Skeletal muscle tissue (tissue), 5 donors: ENCODE results near the gene MYO6. TPM values are rescaled to one million over a fixed set of nuclear protein-coding genes. Genes with fewer than 3 reads are reported as not detected.

Experiments used
- H3K27ac ChIP-seq: one replicate; pipeline ENCODE4 v1.7.0; 2013; ENCODE audit warnings: mild to moderate bottlenecking, low read depth, low read length, inconsistent platforms
- H3K27me3 ChIP-seq, 3 donors: one replicate each; pipeline ENCODE4 v1.7.0; 2013; ENCODE audit warnings: low read length in 3 of 3; ENCODE audit not compliant: control insufficient read depth in 3 of 3, insufficient read depth in 3 of 3
- H3K36me3 ChIP-seq, 3 donors: one replicate each; pipeline ENCODE4 v1.7.0; 2013; ENCODE audit warnings: low read length in 3 of 3; ENCODE audit not compliant: control insufficient read depth in 3 of 3, insufficient read depth in 3 of 3
- H3K4me1 ChIP-seq, 3 donors: one replicate each; pipeline ENCODE4 v1.7.0; 2013; ENCODE audit warnings: low read length in 3 of 3, mild to moderate bottlenecking in 3 of 3; ENCODE audit not compliant: control insufficient read depth in 3 of 3, insufficient read depth in 3 of 3
- H3K4me3 ChIP-seq, 3 donors: one replicate each; pipeline ENCODE4 v1.7.0; 2013; ENCODE audit warnings: low read length in 3 of 3
- H3K9ac ChIP-seq, 3 donors: one replicate each; pipeline ENCODE4 v1.7.0; 2013; ENCODE audit warnings: low read length in 3 of 3, mild to moderate bottlenecking in 3 of 3, moderate library complexity in 2 of 3, low read depth in 1 of 3
- H3K9me3 ChIP-seq, 3 donors: one replicate each; pipeline ENCODE4 v1.7.0; 2013; ENCODE audit warnings: low read length in 3 of 3; ENCODE audit not compliant: control insufficient read depth in 3 of 3
- small RNA-seq: library from RNA; depleted of rRNA; stranded (forward); fragments of <200 nt; gene quantifications from one replicate; pipeline ENCODE3, GENCODE V24; 2014
- total RNA-seq: library from RNA; depleted of rRNA; stranded (reverse); fragments of >200 nt; gene quantifications from one replicate; pipeline ENCODE4 v1.2.3, GENCODE V29; 2014
- donor health status: Osteomylitis.

Gene MYO6
- total RNA-seq, 1 donor from 2014 or later = 3.7 TPM

DNA sequence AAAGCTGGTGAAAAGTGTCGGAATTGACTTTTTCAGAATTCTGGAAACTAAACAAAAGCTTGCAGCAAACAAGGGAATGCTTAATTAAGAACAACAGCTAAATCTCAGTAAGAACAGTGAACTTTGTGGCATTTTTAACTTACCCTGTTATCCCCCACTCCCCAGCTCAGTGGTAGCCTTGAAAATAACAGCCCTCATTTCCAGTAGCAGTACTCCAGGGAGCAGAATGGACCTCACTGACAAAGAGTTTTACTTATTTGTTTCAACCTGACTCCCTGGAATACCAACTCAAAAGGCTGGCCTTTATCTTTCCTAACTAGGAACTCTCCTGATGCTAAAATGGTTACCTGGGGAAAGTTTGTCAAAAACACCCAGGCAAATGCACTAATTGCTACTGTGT, 214.5 kb downstream of the MYO6 start:
- Histone ChIP-seq H3K27me3 (no peaks in the 10 kb centered on the region), H3K4me3 (no peak overlapping the region), H3K9ac (no peak overlapping the region), H3K9me3 (no peaks in the 10 kb centered on the region), H3K36me3 (no peaks in the 10 kb centered on the region), H3K4me1 (no peaks in the 10 kb centered on the region), H3K27ac (no peak overlapping the region)

DNA sequence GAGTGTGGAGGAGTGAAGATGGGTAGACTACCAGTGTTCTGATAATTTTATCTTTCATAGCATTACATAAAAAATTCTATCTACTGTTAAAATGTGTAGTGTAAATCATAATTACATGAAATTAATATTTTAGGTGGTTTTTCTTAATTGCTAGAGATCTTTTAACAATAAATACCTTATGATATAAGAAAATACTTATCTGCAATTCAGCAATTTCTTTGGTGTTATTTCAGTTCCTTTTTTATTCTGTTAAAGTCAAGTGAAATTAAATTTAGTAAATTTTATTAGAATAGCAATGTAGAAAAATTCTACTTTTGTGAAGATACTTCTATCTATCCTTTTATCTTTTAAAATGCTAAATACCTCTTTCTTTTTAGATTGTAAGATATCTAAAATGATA, 219.1 kb downstream of the MYO6 start:
- Histone ChIP-seq H3K9me3 (no peaks in the 10 kb centered on the region), H3K36me3 (no peaks in the 10 kb centered on the region), H3K4me3 (no peak overlapping the region), H3K27ac (no peak overlapping the region), H3K4me1 (no peaks in the 10 kb centered on the region), H3K9ac (no peak overlapping the region), H3K27me3 (no peaks in the 10 kb centered on the region)

Small RNA genes lying within 50 kb of the gene (small RNA-seq; reads per million reads assigned to genes)
- not detected for gene RF00019
- gene RNA5SP209 = not detected
- gene RNU6-155P = not detected

Other genes with a start within 250 kb of the MYO6 start
- gene SENP6, start 147.4 kb upstream of the MYO6 start, total RNA-seq = 91.3 TPM